Muscle of leg (tissue), 11 donors: Measurements from ENCODE around the gene C1QTNF8. TPM values are rescaled to one million over a fixed set of nuclear protein-coding genes. Genes with fewer than 3 reads are reported as not detected.

ENCODE experiments used
- DNase-seq: peaks from one replicate; pipeline ENCODE4 v3.0.0; 2013
- H3K27ac ChIP-seq: one replicate; pipeline ENCODE4 v1.5.1; 2013; ENCODE audit warnings: mild to moderate bottlenecking, low read length, control low read depth
- H3K27me3 ChIP-seq: one replicate; pipeline ENCODE4 v1.6.1; 2013; ENCODE audit warnings: low read length; ENCODE audit not compliant: control insufficient read depth, insufficient read depth
- H3K36me3 ChIP-seq: one replicate; pipeline ENCODE4 v1.6.1; 2013; ENCODE audit warnings: low read length; ENCODE audit not compliant: control insufficient read depth, insufficient read depth
- H3K4me1 ChIP-seq: one replicate; pipeline ENCODE4 v1.6.1; 2013; ENCODE audit warnings: low read length; ENCODE audit not compliant: control insufficient read depth, insufficient read depth
- H3K4me3 ChIP-seq: one replicate; pipeline ENCODE4 v1.5.1; 2013; ENCODE audit warnings: low read length, control low read depth
- H3K9me3 ChIP-seq: replicated peaks from 2 replicates; pipeline ENCODE4 v1.6.1; 2013; ENCODE audit warnings: low read depth, low read length; ENCODE audit not compliant: control insufficient read depth
- WGBS: methylation state at CpG from one replicate; pipeline ENCODE4 v1.1.5; 2013; ENCODE audit warnings: missing lambda C conversion rate; ENCODE audit not compliant: insufficient coverage; 5-methylcytosine and 5-hydroxymethylcytosine counted together
- polyA plus RNA-seq, 8 donors: library from polyadenylated mRNA; unstranded; fragments of 120-200 nt; gene quantifications; one replicate each; pipeline versions ENCODE4 v1.2.1 to v1.2.3, GENCODE V29; 2013; ENCODE audit warnings: inconsistent platforms in 1 of 8, low replicate concordance in 1 of 8; ENCODE audit not compliant: insufficient read length in 8 of 8, insufficient read depth in 1 of 8
- total RNA-seq: library from RNA; stranded (reverse); fragments of 120-200 nt; gene quantifications from one replicate; pipeline ENCODE4 v1.2.4, GENCODE V29; 2013

The C1QTNF8 gene
- total and polyA plus RNA-seq, 9 donors, result not detected

GRCh38 chr16:1070864-1071408 is 25.1 kb downstream of the C1QTNF8 start:
- Histone ChIP-seq H3K4me3 (no peak overlapping the region), H3K27ac (no peak overlapping the region), H3K36me3 (no peaks in the 10 kb centered on the region), H3K4me1 (no peaks in the 10 kb centered on the region), H3K9me3 (no peaks in the 10 kb centered on the region), H3K27me3 (peaks cover 96% of the 10 kb centered on the region)
- 33% methylated on average over 12 of the region's 16 CpGs for WGBS
- DNase-seq, result no peak

- no peaks in the 10 kb centered on the region for H3K36me3 ChIP-seq
- H3K4me3 ChIP-seq, result no peak overlapping the region
- H3K27ac ChIP-seq, result no peak overlapping the region
- no peaks in the 10 kb centered on the region for H3K4me1 ChIP-seq
- H3K9me3 ChIP-seq, result no peaks in the 10 kb centered on the region
- H3K27me3 ChIP-seq, result peaks cover 99% of the 10 kb centered on the region
- 14% methylated on average over 31 of the region's 32 CpGs for WGBS
- DNase-seq, result no peak
Observed at GRCh38 chr16:1070084-1070863, 25.8 kb downstream of the C1QTNF8 start.

- Histone ChIP-seq H3K4me1 (no peaks in the 10 kb centered on the region), H3K27me3 (peaks cover 99% of the 10 kb centered on the region), H3K4me3 (no peak overlapping the region), H3K9me3 (no peaks in the 10 kb centered on the region), H3K27ac (no peak overlapping the region), H3K36me3 (no peaks in the 10 kb centered on the region)
- no peak for DNase-seq
- WGBS, result 87% methylated on average over 3 of the region's 7 CpGs
Observed at GRCh38 chr16:1069154-1069553, 26.9 kb downstream of the C1QTNF8 start.

- Histone ChIP-seq H3K36me3 (no peaks in the 10 kb centered on the region), H3K4me3 (no peak overlapping the region), H3K9me3 (no peaks in the 10 kb centered on the region), H3K27me3 (peaks cover 97% of the 10 kb centered on the region), H3K4me1 (no peaks in the 10 kb centered on the region), H3K27ac (no peak overlapping the region)
- WGBS, result 51% methylated on average over 16 of the region's 18 CpGs
- DNase-seq, result no peak
Observed at GRCh38 chr16:1068451-1068850, 27.6 kb downstream of the C1QTNF8 start.

GRCh38 chr16:1067629-1068028 is 28.4 kb downstream of the C1QTNF8 start:
- 75% methylated on average over 11 of the region's 15 CpGs for WGBS
- Histone ChIP-seq H3K27ac (no peak overlapping the region), H3K4me3 (no peak overlapping the region), H3K36me3 (no peaks in the 10 kb centered on the region), H3K27me3 (peaks cover 92% of the 10 kb centered on the region), H3K4me1 (no peaks in the 10 kb centered on the region), H3K9me3 (no peaks in the 10 kb centered on the region)
- no peak for DNase-seq

- WGBS, result 47% methylated on average over 10 of the region's 24 CpGs
- Histone ChIP-seq H3K9me3 (no peaks in the 10 kb centered on the region), H3K4me1 (no peaks in the 10 kb centered on the region), H3K36me3 (no peaks in the 10 kb centered on the region), H3K4me3 (no peak overlapping the region), H3K27me3 (peaks cover 83% of the 10 kb centered on the region), H3K27ac (no peak overlapping the region)
- DNase-seq, result no peak
Observed at GRCh38 chr16:1066584-1067172, 29.4 kb downstream of the C1QTNF8 start.

GRCh38 chr16:1065469-1066128 is 30.4 kb downstream of the C1QTNF8 start:
- Histone ChIP-seq H3K36me3 (no peaks in the 10 kb centered on the region), H3K4me3 (no peak overlapping the region), H3K9me3 (no peaks in the 10 kb centered on the region), H3K27ac (no peak overlapping the region), H3K27me3 (peaks cover 73% of the 10 kb centered on the region), H3K4me1 (no peaks in the 10 kb centered on the region)
- DNase-seq, result no peak
- 19% methylated on average over 55 of the region's 55 CpGs for WGBS

GRCh38 chr16:1063728-1064127 is 32.3 kb downstream of the C1QTNF8 start:
- DNase-seq, result no peak
- no peaks in the 10 kb centered on the region for H3K4me1 ChIP-seq
- H3K36me3 ChIP-seq, result no peaks in the 10 kb centered on the region
- WGBS, result 87% methylated on average over 9 of the region's 21 CpGs
- peaks cover 3% of the 10 kb centered on the region for H3K9me3 ChIP-seq
- H3K27ac ChIP-seq, result no peak overlapping the region
- peaks cover 54% of the 10 kb centered on the region for H3K27me3 ChIP-seq
- H3K4me3 ChIP-seq, result no peak overlapping the region

GRCh38 chr16:1062895-1063294 is 33.1 kb downstream of the C1QTNF8 start:
- peaks cover 3% of the 10 kb centered on the region for H3K9me3 ChIP-seq
- H3K27ac ChIP-seq, result no peak overlapping the region
- peaks cover 46% of the 10 kb centered on the region for H3K27me3 ChIP-seq
- peaks cover under 1% of the 10 kb centered on the region for H3K4me1 ChIP-seq
- H3K36me3 ChIP-seq, result no peaks in the 10 kb centered on the region
- H3K4me3 ChIP-seq, result no peak overlapping the region
- 72% methylated on average over 19 of the region's 20 CpGs for WGBS
- DNase-seq, result no peak
